Colonic mucosa (tissue), 4 donors: ENCODE results near the gene CD82. TPM values are rescaled to one million over a fixed set of nuclear protein-coding genes. Genes with fewer than 3 reads are reported as not detected.

Experiments used
- DNase-seq: peaks from one replicate; pipeline ENCODE4 v3.0.0-alpha.2; 2020
- H3K27ac ChIP-seq: fragments of 200-600 bp; one replicate; pipeline ENCODE4 v1.8.0; 2021
- H3K27me3 ChIP-seq: fragments of 200-600 bp; one replicate; pipeline ENCODE4 v1.8.0; 2021
- H3K36me3 ChIP-seq: fragments of 200-600 bp; one replicate; pipeline ENCODE4 v1.8.0; 2021
- H3K4me1 ChIP-seq: fragments of 200-600 bp; one replicate; pipeline ENCODE4 v1.8.0; 2021; ENCODE audit warnings: mild to moderate bottlenecking
- H3K4me3 ChIP-seq: fragments of 200-600 bp; one replicate; pipeline ENCODE4 v1.8.0; 2021
- H3K9ac ChIP-seq, 2 donors: one replicate each; pipeline ENCODE4 v1.7.0; 2013; ENCODE audit warnings: control low read depth in 2 of 2, low read depth in 2 of 2, low read length in 2 of 2
- H3K9me3 ChIP-seq: fragments of 200-600 bp; one replicate; pipeline ENCODE4 v1.8.0; 2021
- CTCF ChIP-seq: fragments of 200-600 bp; IDR thresholded peaks from one replicate; pipeline ENCODE4 v1.8.0; 2022; ENCODE audit warnings: antibody characterized with exemption, mild to moderate bottlenecking
- intact Hi-C: fragments of 100-400 bp; cut with DNase I; formaldehyde crosslinking; loops from one replicate; pipeline ENCODE4 v1.14.1; 2022
- total RNA-seq, 2 donors: library from RNA; stranded (reverse); fragmentation: NEBNext Ultra II Directional in 1 of 2; extraction: Animal tissue kit (Norgen Biotek cat#: 25700) in 1 of 2; gene quantifications; one replicate each; pipeline ENCODE4 v1.2.1, GENCODE V29; 2021
- donor health status: healthy.
- donor health status: DM: no; HTN: no; CAD: no.
- donor health status: DM: no; HTN: no; CAD: no.

Gene CD82
- total RNA-seq, 2 donors from 2014 or later, result 36.2 to 41.6 TPM

- no peak for DNase-seq
- H3K9me3 ChIP-seq, result no peaks in the 10 kb centered on the region
- H3K27me3 ChIP-seq, result no peaks in the 10 kb centered on the region
- no peak overlapping the region for H3K27ac ChIP-seq
- no peak overlapping the region for H3K9ac ChIP-seq
- intact Hi-C loops, result no loop called here
- H3K4me3 ChIP-seq, result no peak overlapping the region
- TF ChIP-seq CTCF, result no peak
- H3K4me1 ChIP-seq, result no peaks in the 10 kb centered on the region
- H3K36me3 ChIP-seq, result no peaks in the 10 kb centered on the region
These were observed 29.5 kb downstream of the CD82 start for GRCh38 chr11:44595006-44595405.

- DNase-seq, result no peak
- H3K4me3 ChIP-seq, result no peak overlapping the region
- intact Hi-C loops, result no loop called here
- H3K36me3 ChIP-seq, result no peaks in the 10 kb centered on the region
- H3K27me3 ChIP-seq, result no peaks in the 10 kb centered on the region
- no peak overlapping the region for H3K9ac ChIP-seq
- no peak for TF ChIP-seq CTCF
- H3K4me1 ChIP-seq, result peaks cover under 1% of the 10 kb centered on the region
- H3K27ac ChIP-seq, result no peak overlapping the region
- H3K9me3 ChIP-seq, result no peaks in the 10 kb centered on the region
These were observed 30.5 kb downstream of the CD82 start for GRCh38 chr11:44595964-44596381.

GRCh38 chr11:44596525-44597276, 31.2 kb downstream of the CD82 start:
- TF ChIP-seq CTCF, result no peak
- Histone ChIP-seq H3K27ac (no peak overlapping the region), H3K9ac (no peak overlapping the region), H3K4me3 (no peak overlapping the region), H3K9me3 (no peaks in the 10 kb centered on the region), H3K4me1 (peaks cover 7% of the 10 kb centered on the region), H3K36me3 (no peaks in the 10 kb centered on the region), H3K27me3 (no peaks in the 10 kb centered on the region)
- DNase-seq, result no peak
- intact Hi-C loops, result no loop called here

GRCh38 chr11:44597358-44598012, 32.0 kb downstream of the CD82 start:
- TF ChIP-seq CTCF, result no peak
- intact Hi-C loops, result no loop called here
- H3K9ac ChIP-seq, result no peak overlapping the region
- H3K36me3 ChIP-seq, result no peaks in the 10 kb centered on the region
- H3K9me3 ChIP-seq, result no peaks in the 10 kb centered on the region
- H3K27ac ChIP-seq, result no peak overlapping the region
- no peaks in the 10 kb centered on the region for H3K27me3 ChIP-seq
- no peak overlapping the region for H3K4me3 ChIP-seq
- DNase-seq, result no peak
- peaks cover 7% of the 10 kb centered on the region for H3K4me1 ChIP-seq

- no peak overlapping the region for H3K27ac ChIP-seq
- intact Hi-C loops, result no loop called here
These were observed 33.4 kb downstream of the CD82 start for GRCh38 chr11:44598831-44599230.

More at GRCh38 chr11:44598831-44599230, 33.4 kb downstream of the CD82 start:
- no peaks in the 10 kb centered on the region for H3K9me3 ChIP-seq
- peaks cover 7% of the 10 kb centered on the region for H3K4me1 ChIP-seq
- H3K9ac ChIP-seq, result no peak overlapping the region
- DNase-seq, result no peak
- no peaks in the 10 kb centered on the region for H3K27me3 ChIP-seq
- no peaks in the 10 kb centered on the region for H3K36me3 ChIP-seq
- no peak overlapping the region for H3K4me3 ChIP-seq
- TF ChIP-seq CTCF, result no peak
